GM18867 (cell line): ENCODE measurements around the gene STX5.
"Not testable (repeated sequence)": the region's sequence is repeated elsewhere in the genome, so short reads cannot be mapped to it uniquely, and the experiment has no call there.

ENCODE experiments used
- ATAC-seq: cut with Tn5 transposase; IDR thresholded peaks from one replicate; pipeline ENCODE4 v1.9.1; 2021; ENCODE audit warnings: mild to moderate bottlenecking, moderate library complexity; ENCODE audit not compliant: unreplicated experiment

Gene STX5

GRCh38 chr11:62854825-62855570 lies 23.1 kb upstream of the STX5 start:
- ATAC-seq = no peak

GRCh38 chr11:62854013-62854824 lies 22.4 kb upstream of the STX5 start:
- no peak for ATAC-seq

- no peak for ATAC-seq
Observed at GRCh38 chr11:62853279-62853965, 21.6 kb upstream of the STX5 start.

- ATAC-seq = no peak
Observed at GRCh38 chr11:62852523-62853188, 20.8 kb upstream of the STX5 start.

- no peak for ATAC-seq
Observed at GRCh38 chr11:62851807-62852522, 20.1 kb upstream of the STX5 start.

- ATAC-seq = no peak
Observed at GRCh38 chr11:62850911-62851806, 19.3 kb upstream of the STX5 start.

- no peak for ATAC-seq
Observed at GRCh38 chr11:62847767-62848314, 16.0 kb upstream of the STX5 start.

GRCh38 chr11:62846177-62846576 lies 14.3 kb upstream of the STX5 start:
- no peak for ATAC-seq

GRCh38 chr11:62844154-62844553 lies 12.3 kb upstream of the STX5 start:
- no peak for ATAC-seq

GRCh38 chr11:62843466-62843865 lies 11.6 kb upstream of the STX5 start:
- no peak for ATAC-seq

- ATAC-seq = not testable (repeated sequence)
Observed at GRCh38 chr11:62842891-62843290, 11.0 kb upstream of the STX5 start.

- no peak for ATAC-seq
Observed at GRCh38 chr11:62842171-62842741, 10.4 kb upstream of the STX5 start.

- peak; percentile 58 for ATAC-seq
Observed at GRCh38 chr11:62841361-62842170, 9.7 kb upstream of the STX5 start.

GRCh38 chr11:62840721-62841360 lies 9.0 kb upstream of the STX5 start:
- peak; percentile 14 for ATAC-seq

GRCh38 chr11:62839050-62839945 lies 7.4 kb upstream of the STX5 start, which contains the start of gene WDR74:
Gene WDR74, minus strand, starts transcription at chr11:62839590. Its CDS starts 20 bp downstream, at chr11:62839570.
- ATAC-seq = peak; percentile 53

- ATAC-seq = no peak
Observed at GRCh38 chr11:62835336-62835735, 3.5 kb upstream of the STX5 start.
